HG02852 (cell line): ENCODE data around the gene SYT3.

ENCODE experiments used
- ATAC-seq: cut with Tn5 transposase; IDR thresholded peaks from one replicate; pipeline ENCODE4 v1.9.1; 2021; ENCODE audit warnings: mild to moderate bottlenecking, moderate library complexity; ENCODE audit not compliant: unreplicated experiment

The SYT3 gene

GRCh38 chr19:50662651-50663481 lies 23.2 kb upstream of the SYT3 start:
- no peak for ATAC-seq

DNA sequence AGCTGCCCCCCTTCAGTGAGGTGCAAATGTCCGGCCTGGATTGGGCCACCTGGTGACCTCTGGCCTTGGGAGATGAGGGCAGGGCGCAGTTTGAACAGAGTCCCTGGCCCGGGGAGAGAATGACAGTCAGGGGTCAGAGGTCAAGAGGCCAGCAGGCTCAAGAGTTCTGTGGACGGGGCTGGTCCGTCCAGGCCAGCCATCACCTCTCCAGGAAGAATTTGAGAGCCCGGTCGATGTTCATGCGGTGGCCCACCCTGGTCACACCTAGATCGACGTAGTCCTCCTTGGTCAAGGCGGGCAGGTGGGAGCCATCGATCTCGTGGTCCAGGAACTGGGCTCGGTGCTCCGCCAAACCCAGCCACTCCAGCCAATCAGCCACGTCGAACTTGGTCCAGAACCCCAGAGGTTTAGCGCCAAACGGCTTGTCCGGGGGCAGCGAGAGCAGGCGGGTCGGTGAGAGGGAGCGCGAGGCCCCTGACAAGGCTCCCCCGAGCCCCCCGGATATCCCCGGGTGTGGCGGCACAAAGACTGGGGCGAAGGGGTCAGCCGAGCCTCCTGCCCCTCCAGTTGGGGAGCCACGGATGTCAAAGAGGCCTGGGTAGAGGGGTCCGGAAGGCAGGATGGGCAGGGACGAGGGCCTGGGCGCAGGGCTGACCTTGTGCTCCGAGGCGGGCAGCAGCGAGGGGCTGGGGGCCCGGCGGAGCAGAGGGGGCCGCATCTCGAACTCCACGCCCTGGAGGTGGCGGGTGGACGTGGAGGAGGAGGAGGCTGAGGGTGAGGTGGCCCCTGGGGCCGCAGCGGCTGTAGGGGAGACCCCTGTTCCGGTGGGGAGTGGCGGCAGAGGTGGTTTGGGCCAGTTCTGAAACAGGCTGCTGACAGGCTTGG lies 22.3 kb upstream of the SYT3 start:
- no peak for ATAC-seq

DNA sequence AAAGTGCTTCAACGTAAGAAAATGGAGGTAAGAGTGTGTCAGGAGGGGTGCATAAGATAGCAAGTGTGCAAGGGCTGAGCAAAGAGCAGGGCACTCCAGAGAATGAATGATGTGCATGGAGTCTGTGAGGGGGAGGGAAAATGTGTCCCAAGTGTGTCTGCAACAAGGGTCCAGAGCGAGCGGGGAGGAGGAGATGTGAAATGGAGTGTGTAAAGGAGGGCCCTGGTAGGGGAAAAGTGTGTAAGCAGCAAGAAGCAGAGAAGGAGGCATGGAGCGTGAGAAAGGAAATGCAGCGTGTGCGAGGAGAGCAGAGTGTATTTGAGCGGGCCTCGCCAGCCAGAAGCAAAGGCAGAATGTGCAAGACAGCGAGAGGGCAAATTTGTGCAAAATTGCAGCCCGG lies 21.3 kb upstream of the SYT3 start:
- ATAC-seq = no peak

GRCh38 chr19:50660088-50660366 lies 20.3 kb upstream of the SYT3 start:
- ATAC-seq = no peak

GRCh38 chr19:50659318-50660087 lies 19.8 kb upstream of the SYT3 start:
- no peak for ATAC-seq

DNA sequence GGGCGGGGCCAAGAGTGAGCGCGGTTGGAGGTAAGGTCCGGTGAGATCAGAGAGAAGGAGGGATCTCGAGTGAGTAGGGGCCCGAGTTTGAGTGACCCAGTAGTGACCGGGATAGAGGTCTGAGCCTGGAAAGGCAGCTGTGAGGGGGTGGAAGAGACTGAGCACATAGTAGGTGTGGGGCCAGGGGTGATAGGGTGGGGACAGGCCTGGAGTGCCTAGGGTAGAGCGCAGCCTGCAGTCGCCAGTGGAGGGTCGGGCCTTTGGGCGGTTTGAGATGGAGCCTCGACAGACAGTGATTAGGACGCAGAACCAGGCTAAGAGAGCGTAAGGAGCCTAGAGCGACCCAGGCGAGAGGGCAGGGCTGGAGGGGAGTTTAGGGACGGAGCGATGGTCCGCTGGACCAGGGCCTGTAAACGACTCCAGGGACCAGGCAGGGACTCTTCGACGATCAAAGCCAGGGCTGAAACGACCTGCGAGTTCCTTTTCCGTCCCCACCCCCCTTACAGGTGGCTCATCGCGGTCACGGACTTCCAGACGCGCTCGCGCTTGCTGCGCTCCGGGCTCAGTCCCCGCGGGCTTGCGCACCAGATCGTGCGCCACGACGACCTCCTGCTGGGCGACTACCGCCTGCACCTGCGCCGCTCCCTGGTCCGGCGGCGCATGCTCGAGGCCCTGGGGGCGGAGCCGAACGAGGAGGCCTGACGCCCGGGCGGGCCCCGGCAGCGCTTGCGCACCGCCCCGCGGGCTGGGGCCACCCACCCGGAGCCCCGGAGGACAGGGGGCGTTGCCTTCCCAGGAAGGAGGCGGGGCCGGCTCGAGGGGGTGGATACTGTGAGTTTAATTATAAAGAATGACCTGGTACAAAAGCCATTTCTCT lies 19.0 kb upstream of the SYT3 start:
- ATAC-seq = no peak

GRCh38 chr19:50657712-50658440 lies 18.2 kb upstream of the SYT3 start:
- no peak for ATAC-seq

GRCh38 chr19:50657222-50657669 lies 17.6 kb upstream of the SYT3 start:
- ATAC-seq = no peak

DNA sequence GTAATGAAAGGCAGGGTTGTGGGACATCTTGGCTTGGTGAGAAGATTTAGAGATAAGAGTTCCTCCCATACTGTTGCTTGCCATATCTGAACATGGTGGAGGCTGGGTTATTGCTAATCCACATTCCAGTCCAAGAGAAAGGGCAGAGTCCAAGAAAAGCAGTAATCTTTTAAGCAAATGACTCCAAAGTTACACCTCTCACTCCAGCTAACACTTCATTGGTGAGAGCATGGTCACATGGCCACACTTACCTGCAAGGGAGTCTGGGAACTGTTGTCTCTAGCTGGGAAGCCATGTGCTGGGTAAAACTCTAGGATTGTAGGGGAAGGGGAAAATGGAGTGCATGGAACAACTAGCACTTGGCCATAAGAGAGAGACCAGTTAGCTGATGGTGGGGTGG lies 15.2 kb upstream of the SYT3 start:
- no peak for ATAC-seq

GRCh38 chr19:50652722-50653121 lies 13.0 kb upstream of the SYT3 start:
- no peak for ATAC-seq

DNA sequence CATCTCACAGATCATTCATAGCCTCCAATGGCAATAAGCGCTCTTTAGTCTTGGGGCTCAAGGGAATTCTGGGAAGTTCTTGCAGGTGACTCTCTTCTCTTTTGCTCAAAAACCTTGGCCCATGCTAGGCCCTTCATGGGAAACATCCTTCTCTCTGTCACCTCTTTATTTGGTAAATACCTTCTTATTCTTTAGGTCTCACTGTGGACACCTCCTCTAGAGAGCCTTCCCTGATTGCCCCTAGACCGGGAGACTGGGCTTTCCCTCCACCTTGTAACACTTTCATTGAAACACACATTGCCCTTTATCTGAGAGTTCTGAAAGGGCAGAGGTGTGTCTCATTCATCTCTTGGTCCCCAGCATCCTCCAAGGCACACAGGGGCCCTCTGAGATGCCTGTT lies 11.5 kb upstream of the SYT3 start:
- ATAC-seq = no peak

DNA sequence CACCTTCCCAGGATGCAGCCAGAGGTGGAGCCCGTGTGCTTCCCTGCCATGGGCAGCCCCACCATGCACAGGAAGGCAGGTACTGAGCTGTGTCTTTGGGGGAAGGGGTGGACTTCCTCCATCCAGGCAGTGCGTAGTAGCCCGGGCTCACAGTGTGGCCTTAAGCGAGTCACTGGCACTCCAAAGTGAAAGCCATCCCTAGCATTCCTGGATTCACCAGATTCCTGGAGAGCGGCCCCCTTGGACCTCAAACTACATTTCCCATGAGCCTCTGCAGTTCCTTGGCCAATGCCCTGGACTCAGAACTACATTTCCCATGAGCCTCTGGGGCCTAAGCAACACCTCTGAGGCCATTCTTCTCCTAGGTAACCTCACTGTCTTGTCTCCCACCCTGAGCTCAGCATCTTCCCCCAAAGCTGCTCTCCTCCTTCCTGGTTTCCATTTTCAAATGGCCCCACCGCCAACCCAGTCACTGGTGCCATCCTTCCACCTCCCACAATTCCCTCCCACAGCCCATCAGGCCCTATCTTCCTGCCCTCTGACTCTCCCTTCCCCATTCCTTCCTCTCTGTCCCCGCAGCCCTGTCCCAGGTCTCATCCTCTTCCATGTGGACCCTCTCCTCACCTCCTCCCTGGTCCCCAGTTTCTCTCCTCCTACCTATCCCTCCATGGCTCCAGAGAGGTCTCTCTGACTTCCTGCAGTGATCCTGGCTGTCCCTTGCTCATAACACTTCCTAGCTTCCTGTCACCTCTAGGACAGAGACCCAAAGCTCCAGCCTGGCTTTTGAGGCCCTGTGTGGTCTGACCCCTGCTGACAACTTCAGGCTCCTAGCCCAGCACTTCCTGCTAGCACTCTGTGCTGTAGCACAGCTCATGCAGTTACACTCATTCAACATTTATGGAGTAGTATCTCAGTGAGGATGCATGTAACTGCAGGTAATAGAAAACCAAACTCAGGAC lies 10.0 kb upstream of the SYT3 start, which contains the start of gene C19orf81:
Gene C19orf81 (plus strand): TSS at position 13 of the 959 bp plus-strand sequence. CDS start 0 bp downstream, at position 13.
- ATAC-seq = no peak

GRCh38 chr19:50648659-50649058 lies 9.0 kb upstream of the SYT3 start:
- ATAC-seq = no peak

- ATAC-seq = no peak
These were observed 8.4 kb upstream of the SYT3 start for GRCh38 chr19:50647879-50648615.

DNA sequence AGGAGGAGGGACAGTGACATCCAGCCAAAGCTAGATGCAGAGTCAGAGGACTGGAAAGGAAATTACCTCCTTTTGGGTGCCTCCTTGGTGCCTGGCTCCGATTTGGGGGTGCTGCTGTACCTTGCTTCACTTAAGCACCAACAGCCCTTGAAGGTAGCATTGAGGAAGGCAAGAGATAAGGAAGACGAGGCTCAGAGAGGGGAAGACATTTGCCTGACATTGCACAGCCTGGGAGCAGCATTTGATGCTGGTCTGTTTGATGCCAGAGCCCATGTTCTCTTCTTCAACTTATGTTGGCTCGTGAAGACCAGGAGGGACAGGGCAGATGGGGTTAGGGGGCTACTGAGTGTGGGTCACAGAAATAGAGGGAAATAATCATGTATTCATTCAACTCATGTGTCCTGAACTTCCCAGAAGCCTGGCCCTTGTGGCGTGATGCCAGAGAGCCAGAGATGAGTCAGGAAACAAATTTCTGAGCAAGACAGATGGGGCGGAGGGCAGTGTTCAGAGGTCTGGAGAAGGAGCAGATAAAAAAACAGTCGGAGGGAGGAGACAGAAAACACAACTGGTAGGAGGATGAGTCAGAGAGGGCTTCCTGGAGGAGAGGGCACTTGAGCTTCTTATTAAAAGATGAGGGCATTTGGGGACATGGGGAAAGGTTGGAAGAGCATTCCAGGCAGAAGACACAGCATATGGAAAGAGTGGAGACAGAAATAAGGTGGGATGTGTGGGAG lies 6.6 kb upstream of the SYT3 start:
- ATAC-seq = no peak

DNA sequence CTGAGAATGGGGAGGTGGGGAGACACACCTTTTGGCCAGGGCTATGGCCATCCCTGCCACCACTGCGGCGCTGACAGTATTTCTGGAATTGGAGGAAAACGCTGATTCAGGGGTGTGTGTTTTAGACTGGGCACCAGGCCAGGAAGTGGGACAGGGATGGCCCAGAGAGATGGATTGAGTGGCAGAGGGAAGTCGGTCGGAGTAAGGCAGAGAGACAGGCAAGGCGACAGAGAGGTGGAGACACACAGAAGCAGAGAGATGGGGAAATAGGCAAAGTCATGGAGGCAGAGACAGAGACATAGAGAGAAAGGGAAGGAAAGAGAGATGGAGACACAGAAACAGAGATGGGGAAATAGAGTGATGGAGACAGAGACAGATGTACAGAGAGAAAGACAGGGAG lies 5.4 kb upstream of the SYT3 start:
- no peak for ATAC-seq

- no peak for ATAC-seq
These were observed 4.7 kb upstream of the SYT3 start for GRCh38 chr19:50644315-50644915.
